Prostate gland (tissue), 2 donors: ENCODE measurements around the gene CIROP.

ENCODE experiments used
- POLR2A ChIP-seq: fragments of 450-650 bp; IDR thresholded peaks from one replicate; pipeline ENCODE4 v1.6.1; 2016; ENCODE audit warnings: antibody characterized with exemption, mild to moderate bottlenecking
- POLR2AphosphoS5 ChIP-seq: sonication (generic); formaldehyde crosslinking; IDR thresholded peaks from one replicate; pipeline ENCODE4 v1.6.1; 2017; ENCODE audit warnings: antibody characterized with exemption
- TF ChIP-seq, protein P1 (sequence below), 4 experiments: fragments of 200-600 bp in 2 of 4; fragments of 450-650 bp in 2 of 4; sonication (generic) in 2 of 4; IDR thresholded peaks; 1 replicate in 3 of 4; 2 replicates in 1 of 4; pipeline ENCODE4 v1.5.1; 2016 to 2019; ENCODE audit warnings: antibody characterized with exemption in 4 of 4, mild to moderate bottlenecking in 2 of 4, moderate library complexity in 2 of 4

DNA sequence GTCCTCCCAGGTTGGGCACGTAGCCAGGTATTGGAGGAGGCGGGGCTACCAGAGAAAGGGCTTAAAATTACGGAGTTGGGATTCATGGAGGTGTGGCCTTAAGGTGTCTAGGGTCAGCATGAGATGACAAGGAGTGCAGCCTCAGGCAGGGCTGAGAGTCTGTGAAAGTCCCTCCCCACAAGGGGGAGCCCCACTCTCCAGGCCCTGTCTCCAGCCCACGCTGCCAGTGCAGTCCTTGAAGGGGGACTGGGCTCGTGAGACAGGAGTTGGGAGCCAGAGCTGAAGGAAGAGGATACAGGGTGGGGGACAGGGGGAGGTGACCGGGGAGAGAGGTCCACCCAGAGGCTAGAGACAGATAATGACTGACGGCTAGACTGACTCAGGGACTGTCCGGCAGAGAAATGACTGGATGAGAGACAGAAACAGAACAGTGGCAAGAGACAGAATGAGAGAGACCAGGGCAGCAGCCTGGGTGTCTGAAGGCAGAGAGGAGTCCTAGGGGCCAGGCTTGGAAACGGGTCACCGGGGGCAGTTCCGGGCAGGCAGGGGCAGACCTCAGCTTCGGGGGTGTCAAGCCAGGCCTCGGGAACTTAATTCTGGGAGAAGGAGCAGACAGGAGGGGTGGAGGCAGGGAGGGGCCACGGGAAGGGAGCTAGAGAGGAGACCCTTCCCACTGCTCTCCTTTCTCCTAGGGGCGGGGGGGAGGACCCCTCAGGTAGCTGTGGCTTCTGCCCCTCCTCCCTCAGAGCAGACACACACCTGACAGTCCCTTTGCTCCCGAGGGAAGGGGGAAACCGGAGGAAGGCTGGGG, 48.4 kb downstream of the CIROP start:
- TF ChIP-seq, protein P1, sequence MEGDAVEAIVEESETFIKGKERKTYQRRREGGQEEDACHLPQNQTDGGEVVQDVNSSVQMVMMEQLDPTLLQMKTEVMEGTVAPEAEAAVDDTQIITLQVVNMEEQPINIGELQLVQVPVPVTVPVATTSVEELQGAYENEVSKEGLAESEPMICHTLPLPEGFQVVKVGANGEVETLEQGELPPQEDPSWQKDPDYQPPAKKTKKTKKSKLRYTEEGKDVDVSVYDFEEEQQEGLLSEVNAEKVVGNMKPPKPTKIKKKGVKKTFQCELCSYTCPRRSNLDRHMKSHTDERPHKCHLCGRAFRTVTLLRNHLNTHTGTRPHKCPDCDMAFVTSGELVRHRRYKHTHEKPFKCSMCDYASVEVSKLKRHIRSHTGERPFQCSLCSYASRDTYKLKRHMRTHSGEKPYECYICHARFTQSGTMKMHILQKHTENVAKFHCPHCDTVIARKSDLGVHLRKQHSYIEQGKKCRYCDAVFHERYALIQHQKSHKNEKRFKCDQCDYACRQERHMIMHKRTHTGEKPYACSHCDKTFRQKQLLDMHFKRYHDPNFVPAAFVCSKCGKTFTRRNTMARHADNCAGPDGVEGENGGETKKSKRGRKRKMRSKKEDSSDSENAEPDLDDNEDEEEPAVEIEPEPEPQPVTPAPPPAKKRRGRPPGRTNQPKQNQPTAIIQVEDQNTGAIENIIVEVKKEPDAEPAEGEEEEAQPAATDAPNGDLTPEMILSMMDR (IDR thresholded peaks at IDR 0.05): peak in 3 of 4 experiments; percentile 32 to 70 (median 57)
- no peak for TF ChIP-seq POLR2AphosphoS5
- no peak for TF ChIP-seq POLR2A
